ENCODE measurements around the gene CD9. TPM values are rescaled to one million over a fixed set of nuclear protein-coding genes. Genes with fewer than 3 reads are reported as not detected.
A peak's percentile ranks its signal among the peaks of the same experiment; 100 is the strongest.

The CD9 gene
- total RNA-seq, 6 donors from 2014 or later = 96.4 to 716 (median 484) TPM

DNA sequence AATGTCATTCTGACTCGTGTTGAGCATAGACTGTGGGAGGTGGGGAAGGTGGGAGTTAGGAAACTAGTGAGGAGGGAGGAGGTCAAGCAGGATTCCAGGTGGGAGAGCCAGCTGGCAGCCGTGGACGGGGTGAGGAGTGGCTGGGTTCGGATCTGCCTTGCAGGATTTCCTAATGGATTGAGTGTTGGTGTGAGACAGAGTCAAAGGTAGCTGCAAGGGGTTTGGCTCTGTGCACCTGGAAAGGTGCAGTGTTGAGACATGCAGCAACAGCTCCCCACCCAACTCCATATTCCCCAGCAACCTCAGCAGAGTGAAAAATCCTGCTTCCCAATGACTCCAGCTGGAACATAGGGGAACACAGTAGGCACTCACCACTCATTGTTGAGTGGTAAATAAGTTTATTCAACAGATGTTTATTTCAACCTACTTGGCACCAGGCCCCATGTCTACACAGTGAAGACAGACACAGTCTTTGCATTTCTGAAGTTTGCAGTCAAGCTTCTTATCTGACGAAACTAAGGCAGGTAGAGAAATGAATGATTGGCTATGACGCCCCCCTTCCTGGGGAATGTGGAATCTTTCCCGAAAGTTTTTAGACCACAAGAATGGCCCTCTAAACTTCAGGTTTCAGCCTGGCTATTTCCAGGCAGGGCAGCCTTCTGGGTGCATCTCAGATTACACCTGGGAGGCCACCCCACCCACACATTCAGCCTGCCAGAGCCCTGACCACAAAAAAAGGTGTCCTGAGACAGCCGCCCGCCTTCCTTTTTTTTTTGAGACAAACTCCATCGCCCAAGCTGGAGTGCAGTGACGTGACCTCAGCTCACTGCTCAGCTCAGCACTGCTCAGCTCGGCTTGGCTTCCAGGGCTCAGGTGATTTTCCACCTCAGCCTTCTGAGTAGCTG is 72.4 kb downstream of the CD9 start:
- peak in 1 of 4 donors; percentile 22 for TF ChIP-seq POLR2A (IDR thresholded peaks at IDR 0.05)
- TF ChIP-seq, protein P1, sequence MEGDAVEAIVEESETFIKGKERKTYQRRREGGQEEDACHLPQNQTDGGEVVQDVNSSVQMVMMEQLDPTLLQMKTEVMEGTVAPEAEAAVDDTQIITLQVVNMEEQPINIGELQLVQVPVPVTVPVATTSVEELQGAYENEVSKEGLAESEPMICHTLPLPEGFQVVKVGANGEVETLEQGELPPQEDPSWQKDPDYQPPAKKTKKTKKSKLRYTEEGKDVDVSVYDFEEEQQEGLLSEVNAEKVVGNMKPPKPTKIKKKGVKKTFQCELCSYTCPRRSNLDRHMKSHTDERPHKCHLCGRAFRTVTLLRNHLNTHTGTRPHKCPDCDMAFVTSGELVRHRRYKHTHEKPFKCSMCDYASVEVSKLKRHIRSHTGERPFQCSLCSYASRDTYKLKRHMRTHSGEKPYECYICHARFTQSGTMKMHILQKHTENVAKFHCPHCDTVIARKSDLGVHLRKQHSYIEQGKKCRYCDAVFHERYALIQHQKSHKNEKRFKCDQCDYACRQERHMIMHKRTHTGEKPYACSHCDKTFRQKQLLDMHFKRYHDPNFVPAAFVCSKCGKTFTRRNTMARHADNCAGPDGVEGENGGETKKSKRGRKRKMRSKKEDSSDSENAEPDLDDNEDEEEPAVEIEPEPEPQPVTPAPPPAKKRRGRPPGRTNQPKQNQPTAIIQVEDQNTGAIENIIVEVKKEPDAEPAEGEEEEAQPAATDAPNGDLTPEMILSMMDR (IDR thresholded peaks at IDR 0.05) = no peak
- peak in 3 of 4 donors; percentile 49 to 71 (median 57) for TF ChIP-seq EP300 (IDR thresholded peaks at IDR 0.05)
- peak in 1 of 2 donors; percentile 59 for TF ChIP-seq POLR2AphosphoS5 (IDR thresholded peaks at IDR 0.05)
- DNase-seq (peak in 1 of 2 donors; percentile 90), ATAC-seq (ENCODE audit: low FRiP score in 2 of 2) (peak; percentile 25 to 83)
- no peaks in the 10 kb centered on the region for H3K36me3 ChIP-seq
- H3K4me3 ChIP-seq = no peak overlapping the region
- no peaks in the 10 kb centered on the region for H3K27me3 ChIP-seq
- H3K27ac ChIP-seq = peak overlapping the region; percentile 66 to 78 (median 70)
- no peaks in the 10 kb centered on the region for H3K9me3 ChIP-seq
- WGBS, 2 donors = 56 to 63% methylated on average over 12 of the region's 12 CpGs
- H3K4me1 ChIP-seq = peaks cover 20 to 41% (median 30%) of the 10 kb centered on the region in 4 donors

DNA sequence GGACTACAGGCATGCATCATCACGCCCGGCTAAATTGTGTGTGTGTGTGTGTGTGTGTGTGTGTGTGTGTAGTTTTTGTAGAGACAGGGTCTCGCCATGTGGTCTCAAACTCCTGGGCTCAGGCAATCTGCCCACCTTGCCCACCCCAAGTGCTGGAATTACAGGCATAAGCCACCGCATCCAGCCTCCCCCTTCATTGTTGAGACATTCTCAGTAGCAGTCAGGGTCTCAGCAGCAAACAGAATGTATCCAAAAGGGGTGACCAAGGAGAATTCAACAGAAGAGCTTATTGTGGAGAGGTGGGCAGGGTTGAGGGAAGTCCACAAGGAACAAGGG is 73.0 kb downstream of the CD9 start:
- Histone ChIP-seq H3K4me3 (no peak overlapping the region), H3K36me3 (no peaks in the 10 kb centered on the region), H3K27ac (peak overlapping the region; percentile 67 to 78 (median 76)), H3K4me1 (peaks cover 26 to 41% (median 35%) of the 10 kb centered on the region in 4 donors), H3K27me3 (no peaks in the 10 kb centered on the region), H3K9me3 (no peaks in the 10 kb centered on the region)
- DNase-seq (no peak), ATAC-seq (ENCODE audit: low FRiP score in 2 of 2) (no peak)
- TF ChIP-seq EP300 (IDR thresholded peaks at IDR 0.05) (no peak), POLR2AphosphoS5 (IDR thresholded peaks at IDR 0.05) (no peak), POLR2A (IDR thresholded peaks at IDR 0.05) (no peak)
- TF ChIP-seq, protein P1 (IDR thresholded peaks at IDR 0.05) = no peak
- 58 to 64% methylated on average over 3 to 4 of the region's 4 CpGs for WGBS, 2 donors

DNA sequence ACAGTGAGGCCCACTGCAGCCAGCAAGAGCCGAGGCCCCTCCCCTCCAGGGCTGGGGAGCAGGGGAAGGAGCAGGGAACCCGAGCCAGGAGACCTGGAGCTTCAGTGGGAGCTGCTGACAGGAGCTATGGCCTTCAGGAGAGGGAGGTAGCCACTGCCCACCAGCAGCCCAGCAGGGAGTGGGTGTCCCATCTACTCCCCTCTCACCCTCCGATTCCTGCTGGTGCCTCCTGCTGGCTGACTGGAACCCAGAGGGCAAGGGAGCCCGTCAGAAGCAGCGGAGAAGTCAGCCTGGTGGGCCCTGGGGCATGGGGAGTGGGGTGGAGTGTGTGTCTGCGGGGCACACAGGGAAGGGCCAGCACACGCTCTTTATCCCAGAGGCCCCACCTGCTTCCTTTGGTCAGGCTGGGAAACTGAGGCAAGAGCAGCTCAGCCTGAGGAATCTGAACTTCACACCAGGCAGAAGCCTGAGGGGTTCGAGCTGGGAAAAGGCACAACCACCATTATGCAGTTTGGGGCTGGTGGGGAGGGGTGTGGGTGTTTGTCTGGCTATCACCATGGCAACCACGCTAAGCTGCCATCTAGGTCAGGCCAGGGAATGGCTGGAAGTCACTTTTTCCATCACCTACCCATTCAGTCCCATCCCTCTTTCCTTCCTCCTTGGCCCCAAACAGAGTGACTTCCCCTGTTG is 73.5 kb downstream of the CD9 start:
- DNase-seq (peak; percentile 35 to 42), ATAC-seq (ENCODE audit: low FRiP score in 2 of 2) (peak in 1 of 2 donors; percentile 4)
- Histone ChIP-seq H3K27ac (peak overlapping the region; percentile 67 to 78 (median 76)), H3K9me3 (no peaks in the 10 kb centered on the region), H3K36me3 (no peaks in the 10 kb centered on the region), H3K27me3 (no peaks in the 10 kb centered on the region), H3K4me1 (peaks cover 29 to 38% (median 37%) of the 10 kb centered on the region in 4 donors), H3K4me3 (no peak overlapping the region)
- WGBS, 2 donors = 44 to 64% methylated on average over 5 to 9 of the region's 9 CpGs
- TF ChIP-seq EP300 (IDR thresholded peaks at IDR 0.05) (no peak), POLR2A (IDR thresholded peaks at IDR 0.05) (no peak), POLR2AphosphoS5 (IDR thresholded peaks at IDR 0.05) (peak in 1 of 2 donors; percentile 71)
- TF ChIP-seq, protein P1 (IDR thresholded peaks at IDR 0.05) = peak in 1 of 6 experiments; percentile 13

DNA sequence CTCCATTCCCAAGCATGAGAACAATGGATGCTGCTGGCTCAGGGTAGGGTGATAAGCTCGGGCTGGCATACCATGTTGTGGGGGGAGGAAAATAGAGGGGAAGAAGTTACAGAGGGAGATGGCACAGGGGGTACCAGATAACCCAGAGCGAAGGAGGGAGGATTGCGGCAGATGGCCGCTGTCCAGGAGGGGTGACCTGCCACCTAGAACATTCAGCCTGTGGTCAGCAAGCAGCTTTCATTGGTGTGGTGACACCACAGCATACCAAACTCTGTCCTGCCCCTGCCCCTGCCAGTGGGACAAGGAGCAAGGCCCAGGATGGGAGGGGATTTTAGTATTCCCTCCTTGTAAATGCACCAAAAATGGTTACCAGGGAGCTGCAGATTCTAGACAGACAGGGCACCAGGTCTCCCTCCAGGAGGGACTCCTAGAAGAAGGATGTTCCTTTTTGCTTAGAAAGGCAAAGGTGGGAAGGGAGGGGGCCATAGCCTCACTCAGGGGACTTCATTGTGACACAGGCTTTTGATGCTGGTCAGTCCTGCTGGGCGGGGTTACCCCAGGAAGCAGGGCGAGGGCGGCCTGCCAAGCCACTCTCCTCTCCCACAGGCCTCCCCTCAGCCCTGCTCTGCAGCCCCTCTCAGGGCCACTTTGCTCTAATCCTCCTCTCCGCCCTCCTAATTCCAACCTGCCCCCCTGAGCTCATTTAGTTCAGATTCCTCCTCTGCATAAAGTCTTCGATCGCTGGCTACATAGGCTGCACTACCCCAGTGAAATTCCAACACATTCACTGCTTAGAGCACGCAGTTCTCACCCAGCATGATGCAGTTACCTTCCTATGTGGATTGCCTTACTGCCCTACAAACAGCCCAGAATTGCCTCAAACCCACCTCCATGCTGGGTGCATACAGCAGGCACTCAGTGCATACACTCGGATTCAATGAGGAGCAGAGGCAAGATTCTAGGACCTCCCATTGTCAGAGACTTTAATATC is 74.3 kb downstream of the CD9 start:
- H3K27me3 ChIP-seq = no peaks in the 10 kb centered on the region
- no peaks in the 10 kb centered on the region for H3K36me3 ChIP-seq
- WGBS, 2 donors = 58 to 73% methylated on average over 12 of the region's 12 CpGs
- no peaks in the 10 kb centered on the region for H3K9me3 ChIP-seq
- peak; percentile 68 to 78 for DNase-seq
- H3K4me3 ChIP-seq = no peak overlapping the region
- H3K4me1 ChIP-seq = peaks cover 38 to 47% (median 44%) of the 10 kb centered on the region in 4 donors
- TF ChIP-seq POLR2AphosphoS5 (IDR thresholded peaks at IDR 0.05) (no peak), POLR2A (IDR thresholded peaks at IDR 0.05) (no peak), EP300 (IDR thresholded peaks at IDR 0.05) (no peak)
- TF ChIP-seq, protein P1 (IDR thresholded peaks at IDR 0.05) = no peak
- ATAC-seq (ENCODE audit: low FRiP score in 2 of 2) = no peak
- H3K27ac ChIP-seq = peak overlapping the region; percentile 67 to 78 (median 76)
